Left cardiac atrium (tissue), 4 donors: Measurements from ENCODE around the gene IL16. TPM values are rescaled to one million over a fixed set of nuclear protein-coding genes. Genes with fewer than 3 reads are reported as not detected.
A peak's percentile ranks its signal among the peaks of the same experiment; 100 is the strongest.

ENCODE experiments used
- ATAC-seq, 2 donors: fragments of 200-7000 bp; cut with Tn5 transposase; one replicate each; pipeline ENCODE4 v1.9.1; 2020; ENCODE audit warnings: mild to moderate bottlenecking in 2 of 2, moderate library complexity in 2 of 2
- DNase-seq: peaks from one replicate; pipeline ENCODE4 v3.0.0-alpha.2; 2020
- intact Hi-C, 2 donors: fragments of 100-400 bp; cut with DNase I; formaldehyde crosslinking; loops; one replicate each; pipeline versions ENCODE4 v1.14.1 to v1.15.1; 2022 to 2023
- total RNA-seq, 2 donors: library from RNA; stranded (reverse); fragmentation: NEBNext Ultra II Directional; extraction: Animal tissue kit (Norgen Biotek cat#: 25700); gene quantifications; one replicate each; pipeline ENCODE4 v1.2.1, GENCODE V29; 2021
- donor health status: DM: no; HTN: yes; CAD: no.
- donor health status: DM: no; HTN: yes; CAD: no; lungs with severe emphysema.
- donor health status: DM: yes; HTN: yes; CAD: no.
- donor health status: Dilated cardiomyopathy.

The IL16 gene
- total RNA-seq, 2 donors from 2014 or later, result 4.7 to 10.1 TPM

DNA sequence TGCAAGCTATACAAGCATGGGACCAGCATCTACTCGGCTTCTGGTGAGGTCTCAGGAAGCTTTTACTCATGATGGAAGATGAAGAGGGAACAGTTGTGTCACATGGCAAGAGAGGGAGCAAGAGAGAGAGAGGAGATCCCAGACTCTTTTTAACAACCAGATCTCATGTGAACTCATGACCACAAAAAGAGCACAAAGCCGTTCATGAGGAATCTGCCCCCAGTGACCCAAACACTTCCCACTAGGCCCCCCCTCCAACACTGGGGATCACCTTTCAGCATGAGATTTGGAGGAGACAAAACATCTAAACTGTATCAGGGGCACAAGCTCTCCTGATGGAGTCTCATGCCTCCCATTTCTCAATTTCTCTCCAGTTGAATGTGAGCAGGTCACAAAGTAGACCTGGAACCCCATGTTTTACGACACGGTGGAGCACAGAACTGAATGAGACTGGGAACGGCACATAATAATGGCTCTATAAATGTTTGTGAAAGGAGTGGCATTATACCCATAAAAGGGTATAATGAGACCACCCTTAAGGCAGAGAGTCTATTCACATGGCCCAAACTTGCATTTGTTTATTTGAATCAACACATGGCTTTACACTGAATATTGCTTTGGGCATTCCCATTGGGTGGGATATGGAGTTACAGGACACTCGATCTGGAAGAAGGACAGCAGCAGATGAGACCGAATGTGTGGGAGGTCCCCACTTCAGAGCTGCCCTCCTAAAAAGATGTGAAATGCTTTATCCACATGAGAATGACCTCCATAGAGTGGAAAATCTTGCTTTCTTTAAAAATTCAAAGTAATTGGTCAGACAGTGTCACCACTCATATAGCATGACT lies 38.8 kb downstream of the IL16 start:
- intact Hi-C loops, result no loop called here
- no peak for ATAC-seq
- DNase-seq, result no peak

DNA sequence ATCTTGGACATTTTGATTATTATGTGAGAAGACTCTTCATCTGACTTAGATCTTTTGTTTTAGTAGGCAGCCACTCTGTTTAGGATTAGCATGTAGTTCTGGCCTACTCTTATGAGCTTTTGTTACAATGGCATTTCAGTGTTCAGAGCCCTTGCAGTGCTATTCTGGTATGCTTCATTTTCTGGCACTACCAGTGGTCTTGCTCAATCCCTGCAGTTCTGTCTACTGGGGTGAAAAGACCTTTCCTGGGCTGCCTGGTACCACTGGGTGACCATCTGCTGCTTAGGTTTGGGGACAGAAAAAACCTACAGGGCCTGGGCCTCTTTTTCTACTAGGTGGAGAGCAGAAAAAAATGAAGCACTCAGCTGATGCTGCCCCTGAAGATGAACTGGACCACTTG lies 42.5 kb downstream of the IL16 start:
- intact Hi-C loops, result no loop called here
- DNase-seq, result no peak
- peak; percentile 58 to 82 for ATAC-seq

DNA sequence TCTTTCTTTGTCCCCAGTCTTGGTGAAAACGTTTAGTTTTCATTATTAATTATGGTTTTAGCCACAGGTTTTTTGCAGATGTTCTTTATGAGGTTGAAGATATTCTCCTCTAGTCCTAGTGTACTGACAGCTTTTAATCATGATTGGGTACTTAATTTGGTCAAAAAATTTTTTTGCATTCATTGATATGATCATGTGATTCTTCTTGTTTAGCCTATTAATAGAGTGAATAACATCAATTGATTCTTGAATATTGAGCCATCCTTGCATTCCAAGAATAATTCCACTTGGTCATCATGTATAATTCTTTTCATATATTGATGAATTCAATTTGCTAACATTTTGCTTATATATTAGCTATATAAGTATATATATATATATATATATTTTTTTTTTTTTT lies 46.1 kb downstream of the IL16 start:
- ATAC-seq, result no peak
- DNase-seq, result no peak
- intact Hi-C loops, result no loop called here

DNA sequence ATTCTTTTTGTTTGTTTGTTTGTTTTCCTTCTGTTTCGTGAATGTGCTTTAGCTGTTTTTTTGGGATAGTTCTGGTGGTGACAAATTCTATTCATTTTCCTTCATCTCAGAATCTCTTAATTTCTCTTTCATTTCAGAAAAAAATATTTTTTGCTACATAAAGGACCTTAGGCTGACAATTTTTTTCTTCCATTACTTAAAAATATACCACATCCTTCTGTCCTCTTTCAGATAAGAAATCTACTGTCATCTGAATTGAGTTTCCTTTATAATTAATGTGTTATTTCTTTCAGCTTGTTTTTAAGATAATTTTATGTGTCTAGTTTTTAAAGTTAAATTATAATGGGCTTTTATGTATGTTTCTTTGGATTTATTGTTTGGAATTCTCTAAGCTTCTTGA lies 47.6 kb downstream of the IL16 start:
- DNase-seq (no peak), ATAC-seq (no peak)
- intact Hi-C loops, result no loop called here

DNA sequence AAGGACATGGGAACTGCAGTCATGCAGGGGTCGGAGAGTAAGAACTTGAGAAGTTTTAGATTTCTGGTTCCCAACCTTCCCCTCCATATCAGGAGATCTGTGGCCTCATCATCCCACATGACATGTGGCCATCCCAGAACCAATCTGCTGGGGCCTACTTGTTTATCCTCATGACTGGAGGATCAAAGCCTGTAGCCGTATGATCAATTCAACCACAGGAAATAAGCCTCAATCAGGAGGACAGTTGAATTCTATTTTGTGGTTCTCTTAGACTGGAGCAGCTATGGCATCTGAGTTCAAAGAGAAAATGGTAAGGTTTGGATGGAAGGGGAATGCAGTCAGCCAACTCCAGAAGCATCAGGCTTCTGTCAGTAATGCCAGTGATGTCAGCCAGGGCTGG lies 57.2 kb downstream of the IL16 start:
- ATAC-seq, result no peak
- intact Hi-C loops, result no loop called here
- no peak for DNase-seq

DNA sequence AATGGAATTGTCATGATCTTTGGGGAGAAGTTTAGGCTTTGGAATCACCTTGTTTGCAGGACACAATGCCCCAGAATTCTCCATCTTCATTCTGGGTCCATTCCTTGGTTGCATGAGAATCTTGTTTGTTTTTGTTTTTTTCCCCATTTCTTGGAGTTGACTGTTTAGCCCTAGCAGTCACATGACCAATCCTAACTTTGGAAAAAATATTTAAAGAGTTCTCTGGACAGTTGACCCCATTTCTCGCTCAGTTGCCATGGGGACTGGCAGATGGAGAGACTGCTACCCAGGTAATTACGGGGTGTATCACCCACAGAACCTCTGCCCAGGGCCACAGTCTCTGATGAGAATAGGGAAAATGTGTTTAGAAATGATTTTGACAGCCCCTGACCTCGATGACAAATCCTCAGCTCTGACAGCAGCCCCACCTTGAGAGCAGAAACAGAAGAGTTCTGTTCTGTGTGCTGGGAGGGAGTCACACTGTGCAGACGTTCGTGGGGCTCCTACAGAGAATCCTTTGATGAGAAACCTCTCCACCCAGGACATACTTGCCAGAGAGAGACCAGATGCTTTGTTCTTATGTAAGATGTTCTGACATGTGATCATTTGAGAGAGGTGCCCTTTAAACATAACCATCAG lies 57.7 kb downstream of the IL16 start:
- DNase-seq, result no peak
- peak in 1 of 2 donors; percentile 47 for ATAC-seq

DNA sequence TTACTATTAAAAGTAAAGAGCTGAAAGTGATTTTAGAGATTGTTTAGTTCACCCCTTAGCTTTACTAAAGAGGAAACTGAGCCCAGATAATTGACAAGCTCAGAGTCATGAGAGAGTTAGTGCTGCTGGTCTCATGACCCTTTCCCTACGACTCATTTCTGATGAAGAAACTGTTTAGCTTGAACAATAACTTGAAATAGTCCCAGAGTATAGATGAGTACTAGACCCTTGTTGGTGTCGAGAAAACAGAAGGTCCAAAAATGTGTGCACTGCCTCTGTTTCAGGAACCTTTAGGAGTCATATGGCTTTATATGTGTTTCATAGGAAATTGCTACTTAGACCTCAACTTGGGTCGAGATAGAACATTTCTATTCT lies 58.2 kb downstream of the IL16 start:
- DNase-seq (no peak), ATAC-seq (no peak)
- intact Hi-C loops, result loop anchor here in 1 of 2 donors (5.0 kb wide), 1 partner anchor 258 kb away; no protein-coding TSS in a partner anchor

More for the DNA sequence above, 57.7 kb downstream of the IL16 start:
- intact Hi-C loops, result no loop called here

DNA sequence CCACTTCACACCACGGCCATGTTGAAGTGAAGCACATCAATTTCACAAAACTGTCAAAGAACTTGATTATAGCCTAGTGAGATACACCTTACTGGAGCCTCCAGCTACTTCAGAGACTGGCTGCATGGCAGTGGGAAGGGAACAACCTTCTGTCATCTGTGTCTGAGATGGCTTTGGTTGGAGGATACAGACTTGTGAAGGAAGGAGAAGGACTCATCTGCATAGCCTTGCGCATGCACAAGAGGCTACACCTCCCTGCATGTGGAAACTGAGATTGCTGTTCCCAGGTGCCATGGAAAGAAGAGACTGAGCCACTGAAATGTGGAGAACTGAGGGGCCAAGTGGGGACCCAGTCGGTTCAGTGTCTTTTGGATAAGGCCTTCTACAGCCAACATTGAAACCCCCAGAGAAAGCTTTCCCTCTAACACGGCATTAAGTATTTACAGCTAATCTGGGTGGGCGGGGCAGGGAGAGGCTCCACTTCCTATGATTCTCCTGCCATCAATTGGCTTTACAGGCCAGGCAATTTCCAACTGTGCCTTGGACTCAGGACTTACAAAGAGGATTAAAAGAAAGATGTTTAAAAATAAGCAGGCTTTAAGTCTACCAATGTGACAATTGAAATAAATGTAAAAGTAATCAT lies 58.8 kb downstream of the IL16 start:
- DNase-seq (no peak), ATAC-seq (no peak)
- intact Hi-C loops, result loop anchor here in 1 of 2 donors (5.0 kb wide), 1 partner anchor 258 kb away; no protein-coding TSS in a partner anchor

DNA sequence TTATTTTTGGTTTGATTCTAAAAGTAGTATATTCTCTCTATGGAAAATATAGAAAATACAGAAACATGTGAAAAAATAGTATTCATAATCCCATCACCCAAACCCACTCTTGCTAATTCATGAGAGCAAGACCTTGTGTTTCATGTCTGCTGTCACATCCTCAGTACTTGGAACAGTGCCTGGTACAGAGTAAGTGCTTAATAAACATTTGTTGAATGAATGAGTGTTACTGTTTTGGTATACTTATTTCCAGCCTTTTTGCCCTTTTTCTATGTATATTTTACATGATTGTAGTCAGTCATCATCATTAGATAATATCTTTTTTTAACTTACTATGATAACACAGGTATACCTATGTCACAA lies 59.3 kb downstream of the IL16 start:
- no peak for ATAC-seq
- intact Hi-C loops, result loop anchor here in 1 of 2 donors (5.0 kb wide), 1 partner anchor 259 kb away; no protein-coding TSS in a partner anchor

DNA sequence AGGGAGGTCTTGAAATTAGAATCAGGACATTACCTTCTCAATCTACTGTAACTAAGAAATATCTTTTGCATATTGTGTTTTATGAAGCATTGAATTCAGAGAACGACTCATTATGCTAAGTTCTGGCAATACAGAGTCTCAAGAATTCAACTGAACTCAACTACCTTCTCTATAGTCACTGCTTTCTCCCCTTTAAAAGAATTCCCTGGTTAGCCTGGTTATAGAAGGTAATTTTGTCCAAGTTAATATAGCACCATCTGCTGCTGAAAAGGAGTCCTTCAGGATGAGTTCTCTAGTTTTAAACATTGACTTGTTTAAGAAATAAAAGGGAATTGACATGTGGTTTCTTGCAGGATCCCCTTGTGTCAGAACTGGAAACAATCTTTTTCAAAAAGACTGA lies 60.2 kb downstream of the IL16 start:
- DNase-seq, result no peak
- intact Hi-C loops, result loop anchor here in 1 of 2 donors (5.0 kb wide), 1 partner anchor 260 kb away; no protein-coding TSS in a partner anchor
- ATAC-seq, result peak in 1 of 2 donors; percentile 66

More for the DNA sequence above, 59.3 kb downstream of the IL16 start:
- no peak for DNase-seq

DNA sequence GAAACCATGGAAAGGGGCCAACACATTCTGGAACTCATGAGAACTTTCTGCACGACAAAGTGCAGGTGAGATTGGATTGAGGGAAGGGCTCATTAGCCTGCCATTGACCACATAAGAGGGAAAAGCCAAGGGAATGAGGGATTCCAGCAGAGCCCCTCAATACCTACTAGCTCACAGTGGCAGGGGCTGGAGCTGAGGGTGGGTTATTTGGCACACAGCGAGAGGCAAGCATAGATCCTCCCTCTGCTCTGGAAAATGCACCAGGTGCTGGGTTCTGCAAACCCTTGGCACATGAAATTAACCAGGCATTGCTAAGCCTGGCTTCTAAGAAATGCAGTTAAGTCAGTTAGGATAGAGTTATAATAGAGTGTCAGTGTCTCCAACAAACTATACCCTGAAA lies 60.8 kb downstream of the IL16 start:
- ATAC-seq (no peak), DNase-seq (no peak)
- intact Hi-C loops, result loop anchor here in 1 of 2 donors (5.0 kb wide), 1 partner anchor 260 kb away; no protein-coding TSS in a partner anchor

DNA sequence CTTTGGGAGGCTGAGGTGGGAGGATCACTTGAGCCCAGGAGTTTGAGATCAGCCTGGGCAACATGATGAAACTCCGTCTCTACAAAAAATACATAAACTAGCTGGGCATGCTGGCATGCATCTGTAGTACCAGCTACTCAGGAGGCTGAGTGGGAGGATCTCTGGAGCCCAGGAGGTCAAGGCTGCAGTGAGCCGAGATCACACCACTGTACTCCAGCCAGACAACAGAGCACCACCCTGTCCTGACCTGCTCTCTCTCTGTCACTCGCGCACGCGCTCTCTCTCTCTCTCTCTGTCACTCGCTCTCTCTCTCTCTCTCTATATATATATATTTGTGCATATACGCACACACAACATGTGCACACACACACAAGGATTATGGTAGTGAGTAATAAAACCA lies 61.8 kb downstream of the IL16 start:
- ATAC-seq, result peak in 1 of 2 donors; percentile 51
- intact Hi-C loops, result loop anchor here in 1 of 2 donors (5.0 kb wide), 1 partner anchor 261 kb away; no protein-coding TSS in a partner anchor
- DNase-seq, result no peak

DNA sequence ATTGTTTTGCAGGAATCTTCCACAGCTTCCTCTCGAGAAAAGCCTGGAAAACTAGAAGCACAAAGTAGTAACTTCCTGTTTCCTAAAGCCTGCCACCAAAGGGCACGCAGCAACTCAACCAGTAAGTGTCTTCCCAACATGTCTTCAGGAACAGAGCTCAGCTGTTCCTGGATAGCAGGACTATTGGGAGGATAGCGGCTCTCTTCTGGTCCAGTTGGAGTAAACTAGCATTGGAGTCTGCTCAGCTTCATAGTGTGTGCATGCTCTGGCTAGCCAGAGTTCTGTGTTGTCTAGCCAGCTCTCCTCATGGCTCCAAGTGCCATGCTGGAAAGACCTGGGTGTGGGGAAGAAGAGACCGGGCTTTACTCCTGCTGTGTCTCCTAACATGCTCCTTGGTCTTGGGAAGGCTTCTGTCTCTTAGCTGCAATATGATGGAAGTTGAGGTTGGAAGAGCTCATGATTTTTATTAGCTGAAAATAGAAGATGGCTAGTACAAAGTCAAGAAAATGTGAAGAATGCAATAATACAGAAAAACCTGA lies 63.1 kb downstream of the IL16 start:
- intact Hi-C loops, result loop anchor here (5.0 kb wide), 2 partner anchors 98 to 263 kb away; no protein-coding TSS in a partner anchor
- no peak for ATAC-seq
- DNase-seq, result no peak

DNA sequence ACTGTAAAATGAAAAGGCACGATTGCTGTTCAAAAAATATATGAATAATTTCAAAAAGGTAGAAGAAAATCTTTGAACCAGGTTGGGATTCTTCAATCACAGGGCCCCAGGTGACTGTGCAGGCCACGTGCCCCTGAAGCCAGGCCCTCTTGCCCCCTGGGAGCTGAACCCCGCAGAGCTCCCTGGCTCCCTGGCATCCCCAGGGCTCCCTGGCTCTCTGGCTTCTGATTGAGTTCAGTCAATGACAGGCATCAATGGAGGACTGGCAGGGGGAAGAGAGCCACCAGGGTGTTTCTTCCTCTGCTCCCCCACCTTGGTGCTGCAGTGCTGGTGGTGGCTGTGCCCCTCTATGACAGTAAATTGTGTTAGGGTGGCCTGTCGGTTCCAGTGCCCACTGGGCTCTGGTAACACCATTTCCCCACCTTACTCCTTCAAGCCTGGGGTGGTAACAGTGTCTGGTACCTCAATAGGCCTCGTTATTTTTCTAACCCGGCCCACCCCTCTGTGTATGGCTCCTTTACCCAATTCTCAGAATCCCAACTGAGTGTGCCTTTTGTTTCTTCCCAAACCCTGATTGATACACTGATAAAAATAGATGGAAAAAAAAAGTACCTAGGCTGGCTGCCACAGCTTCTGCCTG lies 64.6 kb downstream of the IL16 start:
- DNase-seq, result no peak
- no peak for ATAC-seq
- intact Hi-C loops, result loop anchor here in 1 of 2 donors (5.0 kb wide), 1 partner anchor 99 kb away; no protein-coding TSS in a partner anchor

DNA sequence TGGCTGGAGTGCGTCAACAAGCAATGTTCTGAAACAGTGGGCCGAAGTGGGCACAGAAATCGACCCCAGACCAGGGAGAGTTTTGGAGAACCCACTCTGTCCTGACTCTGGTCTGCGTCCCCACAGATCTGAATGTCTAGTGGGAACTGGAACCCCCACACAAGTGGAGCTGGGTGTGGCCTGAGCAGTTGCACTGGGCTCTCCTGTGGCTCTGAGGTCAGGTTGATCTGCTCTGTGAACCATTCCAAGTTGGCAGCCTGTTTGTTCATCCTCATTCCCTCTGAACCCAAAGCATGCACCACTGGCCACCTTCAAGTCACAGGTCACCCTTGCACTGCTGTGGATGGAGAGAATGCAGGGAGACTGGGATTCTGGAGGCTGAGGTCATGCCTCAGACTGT lies 66.8 kb downstream of the IL16 start:
- ATAC-seq (no peak), DNase-seq (no peak)
- intact Hi-C loops, result loop anchor here in 1 of 2 donors (5.0 kb wide), 1 partner anchor 101 kb away; no protein-coding TSS in a partner anchor

DNA sequence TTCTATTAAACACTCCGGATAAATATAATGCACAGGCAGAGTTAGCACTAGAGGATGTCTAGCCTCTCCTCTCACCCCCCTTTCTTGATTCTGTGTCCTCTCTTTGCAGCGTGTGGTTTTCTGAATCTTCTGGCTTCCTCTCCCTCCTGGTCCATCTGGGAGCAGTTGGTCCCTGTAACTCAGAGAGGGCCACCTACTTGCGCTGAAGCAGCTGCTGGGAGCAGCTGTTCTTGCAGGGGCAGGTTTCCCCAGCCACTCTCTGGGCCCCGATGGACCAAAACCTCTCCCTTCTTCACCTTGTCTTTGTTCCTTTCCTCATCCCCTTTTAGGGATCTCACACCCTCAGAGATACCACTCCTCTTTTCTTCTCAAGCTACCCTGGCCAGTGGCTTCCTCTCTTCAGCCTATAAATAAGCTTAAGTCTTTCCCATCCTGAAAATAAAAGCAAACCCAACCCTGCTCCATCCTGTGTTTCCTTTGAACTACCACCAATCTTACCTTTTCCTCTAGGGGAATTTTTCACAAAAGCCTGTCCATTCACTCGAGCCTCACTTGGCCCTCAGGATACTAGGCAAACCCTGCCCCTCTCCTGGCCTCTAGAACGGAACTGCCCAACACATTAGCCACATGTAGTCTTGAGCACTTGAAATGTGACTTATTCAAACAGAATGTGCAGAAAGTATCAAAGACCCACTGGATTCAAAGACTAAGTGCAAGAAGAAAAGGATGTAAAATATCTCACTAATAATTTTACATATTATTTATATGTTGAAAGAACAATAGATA lies 67.6 kb downstream of the IL16 start:
- intact Hi-C loops, result loop anchor here in 1 of 2 donors (5.0 kb wide), 1 partner anchor 102 kb away; no protein-coding TSS in a partner anchor
- ATAC-seq (no peak), DNase-seq (no peak)

DNA sequence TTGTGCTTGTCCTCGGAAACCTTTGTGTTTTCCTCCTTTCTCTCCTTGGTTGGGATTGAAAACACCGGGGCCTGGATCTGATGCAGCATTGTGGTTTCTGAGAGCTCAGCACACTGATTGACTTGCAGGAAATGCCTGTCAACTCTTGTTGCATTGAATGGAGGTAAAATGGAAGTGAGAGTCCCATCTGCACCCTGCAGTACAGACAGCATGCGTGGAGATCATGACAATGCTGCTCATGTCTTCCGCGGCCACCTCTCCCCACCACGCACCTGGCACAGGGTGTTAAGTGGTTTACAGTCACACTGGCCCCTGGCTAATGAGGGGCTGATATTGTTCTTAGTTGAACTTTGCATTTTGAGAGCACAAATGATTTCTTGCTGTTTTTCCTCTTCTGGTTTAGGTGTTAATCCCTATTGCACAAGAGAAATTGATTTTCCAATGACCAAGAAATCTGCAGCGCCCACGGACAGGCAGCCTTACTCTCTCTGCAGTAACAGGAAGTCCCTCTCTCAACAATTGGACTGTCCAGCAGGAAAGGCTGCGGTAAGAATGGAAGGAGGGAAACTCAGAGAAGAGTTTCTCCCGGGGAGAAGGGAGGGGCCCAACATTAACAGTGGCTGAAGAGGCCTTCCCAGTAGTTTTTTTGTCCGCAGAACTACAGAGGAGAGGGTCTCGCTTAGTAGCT lies 68.7 kb downstream of the IL16 start:
- intact Hi-C loops, result loop anchor here (5.0 kb wide), 2 partner anchors 158 to 288 kb away; no protein-coding TSS in a partner anchor
- ATAC-seq (peak; percentile 23 to 48), DNase-seq (no peak)
